PC-3 (cell line): Measurements from ENCODE around the gene TMEM176A. TPM values are rescaled to one million over a fixed set of nuclear protein-coding genes. Genes with fewer than 3 reads are reported as not detected.
"Not testable (repeated sequence)": the region's sequence is repeated elsewhere in the genome, so short reads cannot be mapped to it uniquely, and the experiment has no call there.

ENCODE experiments used
- ATAC-seq: fragments of 200-7000 bp; cut with Tn5 transposase; 2 replicates; pipeline ENCODE4 v1.9.1; 2020; ENCODE audit warnings: mild to moderate bottlenecking, moderate library complexity
- BruUV-seq: library from RNA; stranded (reverse); fragments of 400-500 nt; replicated peaks from 2 replicates; lab custom pipeline; 2021; lab: Mats Ljungman, UMichigan
- CTCF ChIA-PET: fragments of 300-600 bp; sonication (Branson Sonifier 250); formaldehyde crosslinking; loops from one replicate; lab custom pipeline; 2022; ENCODE audit warnings: antibody characterized with exemption; lab: Charles Lee
- POLR2A ChIA-PET: fragments of 300-600 bp; sonication (Branson Sonifier 250); formaldehyde crosslinking; loops from one replicate; lab custom pipeline; 2022; ENCODE audit warnings: antibody characterized with exemption; ENCODE audit not compliant: unreplicated experiment; lab: Charles Lee
- DNase-seq: peaks from one replicate; pipeline ENCODE4 v3.0.0-alpha.2; 2015
- H2AFZ ChIP-seq: fragments of 300-600 bp; sonication (generic); 2 replicates; pipeline ENCODE4 v1.6.0; 2016; ENCODE audit warnings: antibody characterized with exemption, low read length
- H3F3A ChIP-seq: fragments of 300-600 bp; sonication (generic); one replicate; pipeline ENCODE4 v1.6.0; 2017; ENCODE audit warnings: antibody characterized with exemption, low read length, control low read depth, mild to moderate bottlenecking; ENCODE audit not compliant: unreplicated experiment
- H3K27ac ChIP-seq: fragments of 300-600 bp; sonication (generic); 2 replicates; pipeline ENCODE4 v1.5.1; 2016; ENCODE audit warnings: mild to moderate bottlenecking, low read length
- H3K27me3 ChIP-seq: fragments of 300-600 bp; sonication (generic); 2 replicates; pipeline ENCODE4 v1.6.1; 2016; ENCODE audit warnings: low read length, mixed read lengths
- H3K36me3 ChIP-seq: fragments of 300-600 bp; sonication (generic); 2 replicates; pipeline ENCODE4 v1.6.1; 2016; ENCODE audit warnings: low read depth, mixed run types, low read length, mixed read lengths
- H3K4me1 ChIP-seq: fragments of 300-600 bp; sonication (generic); 2 replicates; pipeline ENCODE4 v1.5.1; 2016; ENCODE audit warnings: low read length; ENCODE audit not compliant: insufficient read depth
- H3K4me2 ChIP-seq: fragments of 300-600 bp; sonication (generic); 2 replicates; pipeline ENCODE4 v1.6.0; 2016; ENCODE audit warnings: low read length
- H3K4me3 ChIP-seq: fragments of 300-600 bp; sonication (generic); 2 replicates; pipeline ENCODE4 v1.5.1; 2016; ENCODE audit warnings: mild to moderate bottlenecking, low read length, mixed read lengths
- H3K79me2 ChIP-seq: fragments of 300-600 bp; sonication (generic); 2 replicates; pipeline ENCODE4 v1.6.1; 2017; ENCODE audit warnings: low read length, mixed read lengths
- H3K9ac ChIP-seq: fragments of 300-600 bp; sonication (generic); 2 replicates; pipeline ENCODE4 v1.6.0; 2016; ENCODE audit warnings: mild to moderate bottlenecking, low read length
- H3K9me2 ChIP-seq: fragments of 300-600 bp; sonication (generic); replicated peaks from 2 replicates; pipeline ENCODE4 v1.6.1; 2016; ENCODE audit warnings: mixed run types, low read length, mixed read lengths
- H3K9me3 ChIP-seq: fragments of 300-600 bp; sonication (generic); 2 replicates; pipeline ENCODE4 v1.6.1; 2016; ENCODE audit warnings: low read length, mixed read lengths
- H4K20me1 ChIP-seq: fragments of 300-600 bp; sonication (generic); 2 replicates; pipeline ENCODE4 v1.6.1; 2016; ENCODE audit warnings: low read length, mixed read lengths
- EZH2 ChIP-seq: fragments of 300-600 bp; sonication (generic); IDR thresholded peaks from one replicate; pipeline ENCODE4 v1.6.1; 2017; ENCODE audit warnings: antibody characterized with exemption, mild to moderate bottlenecking, low read length; ENCODE audit not compliant: unreplicated experiment
- EZH2phosphoT487 ChIP-seq: fragments of 300-600 bp; sonication (generic); IDR thresholded peaks from 2 replicates; pipeline ENCODE4 v1.6.1; 2018; ENCODE audit warnings: mild to moderate bottlenecking, antibody characterized with exemption, low read length, borderline replicate concordance
- intact Hi-C: fragments of 100-400 bp; cut with micrococcal nuclease; formaldehyde crosslinking; loops from 2 replicates; pipeline ENCODE4 v1.9.0; 2023
- total RNA-seq: library from RNA; depleted of rRNA; stranded (reverse); fragments of >200 nt; gene quantifications from 2 replicates; pipeline ENCODE4 v1.2.3, GENCODE V29; 2014
- TF ChIP-seq, protein P1 (sequence below): fragments of 300-600 bp; sonication (generic); conservative IDR thresholded peaks from 2 replicates; pipeline ENCODE4 v1.5.1; 2017; ENCODE audit warnings: antibody characterized with exemption, low read depth, mild to moderate bottlenecking, low read length

TMEM176A gene
- total RNA-seq, 1 experiment from 2014 or later: not detected

DNA sequence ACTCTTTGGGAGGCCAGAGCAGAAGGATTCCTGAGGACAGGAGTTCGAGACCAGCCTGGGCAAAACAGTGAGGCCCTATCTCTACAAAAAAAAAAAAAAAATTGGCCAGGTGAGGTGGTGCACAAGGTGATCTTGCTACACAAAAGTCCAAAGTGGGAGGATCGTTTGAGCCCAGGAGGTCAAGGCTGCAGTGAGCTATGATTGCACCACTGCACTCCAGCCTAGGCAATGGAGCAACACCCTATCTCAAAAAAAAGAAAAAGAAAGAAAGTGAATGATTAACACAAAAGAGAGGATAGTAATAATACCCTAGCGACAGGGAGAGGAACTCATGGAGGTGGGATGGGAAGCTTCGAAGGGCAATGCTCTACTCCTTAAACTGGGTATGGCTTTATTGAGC is 30.8 kb upstream of the TMEM176A start:
- peaks cover 46% of the 10 kb centered on the region for H3K27me3 ChIP-seq
- no peaks in the 10 kb centered on the region for H3K79me2 ChIP-seq
- no peaks in the 10 kb centered on the region for H3K36me3 ChIP-seq
- no peaks in the 10 kb centered on the region for H3K4me1 ChIP-seq
- CTCF ChIA-PET: no interaction called here
- TF ChIP-seq EZH2phosphoT487 (no peak), EZH2 (no peak)
- TF ChIP-seq, protein P1, sequence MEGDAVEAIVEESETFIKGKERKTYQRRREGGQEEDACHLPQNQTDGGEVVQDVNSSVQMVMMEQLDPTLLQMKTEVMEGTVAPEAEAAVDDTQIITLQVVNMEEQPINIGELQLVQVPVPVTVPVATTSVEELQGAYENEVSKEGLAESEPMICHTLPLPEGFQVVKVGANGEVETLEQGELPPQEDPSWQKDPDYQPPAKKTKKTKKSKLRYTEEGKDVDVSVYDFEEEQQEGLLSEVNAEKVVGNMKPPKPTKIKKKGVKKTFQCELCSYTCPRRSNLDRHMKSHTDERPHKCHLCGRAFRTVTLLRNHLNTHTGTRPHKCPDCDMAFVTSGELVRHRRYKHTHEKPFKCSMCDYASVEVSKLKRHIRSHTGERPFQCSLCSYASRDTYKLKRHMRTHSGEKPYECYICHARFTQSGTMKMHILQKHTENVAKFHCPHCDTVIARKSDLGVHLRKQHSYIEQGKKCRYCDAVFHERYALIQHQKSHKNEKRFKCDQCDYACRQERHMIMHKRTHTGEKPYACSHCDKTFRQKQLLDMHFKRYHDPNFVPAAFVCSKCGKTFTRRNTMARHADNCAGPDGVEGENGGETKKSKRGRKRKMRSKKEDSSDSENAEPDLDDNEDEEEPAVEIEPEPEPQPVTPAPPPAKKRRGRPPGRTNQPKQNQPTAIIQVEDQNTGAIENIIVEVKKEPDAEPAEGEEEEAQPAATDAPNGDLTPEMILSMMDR: no peak
- H3K4me3 ChIP-seq: no peak overlapping the region
- H3K9ac ChIP-seq: no peak overlapping the region
- no peak overlapping the region for H3K4me2 ChIP-seq
- no peaks in the 10 kb centered on the region for H3F3A ChIP-seq
- no TSS peak for BruUV-seq
- H3K9me2 ChIP-seq: no peaks in the 10 kb centered on the region
- no peaks in the 10 kb centered on the region for H4K20me1 ChIP-seq
- H2AFZ ChIP-seq: no peak overlapping the region
- no peak for ATAC-seq
- no peaks in the 10 kb centered on the region for H3K9me3 ChIP-seq
- POLR2A ChIA-PET: no interaction called here
- intact Hi-C loops: no loop called here
- no peak overlapping the region for H3K27ac ChIP-seq
- no peak for DNase-seq

DNA sequence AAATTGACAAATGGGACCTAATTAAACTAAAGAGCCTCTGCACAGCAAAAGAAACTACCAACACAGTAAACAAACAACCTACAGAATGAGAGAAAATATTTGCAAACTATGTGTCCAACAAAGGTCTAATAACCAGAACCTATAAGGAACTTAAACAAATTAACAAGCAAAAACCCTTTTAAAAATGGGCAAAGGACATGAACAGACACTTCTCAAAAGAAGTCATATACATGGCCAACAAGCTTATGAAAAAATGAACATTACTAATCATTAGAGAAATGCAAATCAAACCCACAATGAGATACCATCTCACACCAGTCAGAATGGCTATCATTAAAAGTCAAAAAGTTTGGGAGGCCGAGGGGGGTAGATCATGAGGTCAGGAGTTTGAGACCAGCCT is 26.4 kb upstream of the TMEM176A start:
- H3K79me2 ChIP-seq, BruUV-seq: not testable (repeated sequence)

DNA sequence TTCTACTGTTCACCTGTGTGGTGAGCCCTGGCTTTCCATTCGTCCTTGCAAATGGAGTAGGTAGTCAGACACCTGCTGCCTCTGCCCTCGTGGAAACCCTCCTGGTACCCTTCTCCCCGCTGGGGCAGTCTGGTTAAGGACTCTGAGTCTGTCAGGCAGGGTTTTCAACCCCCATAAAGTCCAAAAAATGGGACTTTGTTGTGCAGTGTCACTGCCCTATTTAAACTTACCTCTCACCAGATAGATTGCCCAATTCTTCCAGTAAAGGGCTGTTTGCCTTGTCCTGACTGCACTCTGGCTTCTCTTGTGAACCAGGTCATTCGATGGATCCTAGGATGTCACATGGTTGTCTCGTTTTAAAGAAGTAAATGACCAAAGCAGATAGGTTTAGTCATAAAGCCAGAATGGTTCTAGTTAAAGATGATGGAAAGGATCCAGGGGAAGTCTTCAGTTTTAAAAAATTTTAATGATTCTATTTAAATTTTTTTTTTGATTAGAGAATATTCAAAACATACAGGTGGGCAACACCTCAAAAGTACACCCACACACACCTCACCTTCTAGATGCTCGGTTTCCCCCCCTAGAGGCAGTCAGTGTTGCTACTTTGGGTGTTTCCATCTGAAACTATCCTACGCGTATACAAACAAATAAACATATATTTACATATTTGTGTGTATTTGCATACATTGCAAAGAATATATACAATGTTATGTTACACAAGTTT is 22.4 kb upstream of the TMEM176A start:
- ATAC-seq: peak; percentile 40
- peak; percentile 5 for DNase-seq
- no peaks in the 10 kb centered on the region for H3K9me2 ChIP-seq
- no peaks in the 10 kb centered on the region for H3F3A ChIP-seq
- CTCF ChIA-PET: interaction anchor here (0.6 kb wide), 1 partner anchor 120 kb away, joined by 3 read pairs; no protein-coding TSS in a partner anchor
- H3K4me3 ChIP-seq: no peak overlapping the region
- H3K27ac ChIP-seq: no peak overlapping the region
- POLR2A ChIA-PET: no interaction called here
- BruUV-seq: no TSS peak
- H3K9me3 ChIP-seq: no peaks in the 10 kb centered on the region
- TF ChIP-seq EZH2phosphoT487 (no peak), EZH2 (no peak)
- TF ChIP-seq, protein P1: no peak
- peaks cover 39% of the 10 kb centered on the region for H3K27me3 ChIP-seq
- peak overlapping the region; percentile 37 for H3K4me2 ChIP-seq
- no peaks in the 10 kb centered on the region for H3K4me1 ChIP-seq
- no peak overlapping the region for H2AFZ ChIP-seq
- no peaks in the 10 kb centered on the region for H4K20me1 ChIP-seq
- no peaks in the 10 kb centered on the region for H3K36me3 ChIP-seq
- H3K79me2 ChIP-seq: no peaks in the 10 kb centered on the region
- no peak overlapping the region for H3K9ac ChIP-seq
- intact Hi-C loops: loop anchor here (1.0 to 5.0 kb wide), 3 partner anchors 99 to 331 kb away; no protein-coding TSS in a partner anchor

More for the DNA sequence above, 26.4 kb upstream of the TMEM176A start:
- H3K9me3 ChIP-seq, POLR2A ChIA-PET, DNase-seq, H3K4me1 ChIP-seq, H3K36me3 ChIP-seq, H3F3A ChIP-seq, H4K20me1 ChIP-seq, H3K9ac ChIP-seq, ATAC-seq, H3K27ac ChIP-seq, intact Hi-C loops, H3K9me2 ChIP-seq, H3K4me2 ChIP-seq, H3K4me3 ChIP-seq, H2AFZ ChIP-seq, CTCF ChIA-PET: not testable (repeated sequence)
- peaks cover 40% of the 10 kb centered on the region for H3K27me3 ChIP-seq
